NCI-H146 (cell line): Measurements from ENCODE around the gene BRINP1.

ENCODE experiments used
- DNase-seq: peaks from one replicate; lab custom pipeline; 2025; lab: John Stamatoyannopoulos, UW

Gene BRINP1

DNA sequence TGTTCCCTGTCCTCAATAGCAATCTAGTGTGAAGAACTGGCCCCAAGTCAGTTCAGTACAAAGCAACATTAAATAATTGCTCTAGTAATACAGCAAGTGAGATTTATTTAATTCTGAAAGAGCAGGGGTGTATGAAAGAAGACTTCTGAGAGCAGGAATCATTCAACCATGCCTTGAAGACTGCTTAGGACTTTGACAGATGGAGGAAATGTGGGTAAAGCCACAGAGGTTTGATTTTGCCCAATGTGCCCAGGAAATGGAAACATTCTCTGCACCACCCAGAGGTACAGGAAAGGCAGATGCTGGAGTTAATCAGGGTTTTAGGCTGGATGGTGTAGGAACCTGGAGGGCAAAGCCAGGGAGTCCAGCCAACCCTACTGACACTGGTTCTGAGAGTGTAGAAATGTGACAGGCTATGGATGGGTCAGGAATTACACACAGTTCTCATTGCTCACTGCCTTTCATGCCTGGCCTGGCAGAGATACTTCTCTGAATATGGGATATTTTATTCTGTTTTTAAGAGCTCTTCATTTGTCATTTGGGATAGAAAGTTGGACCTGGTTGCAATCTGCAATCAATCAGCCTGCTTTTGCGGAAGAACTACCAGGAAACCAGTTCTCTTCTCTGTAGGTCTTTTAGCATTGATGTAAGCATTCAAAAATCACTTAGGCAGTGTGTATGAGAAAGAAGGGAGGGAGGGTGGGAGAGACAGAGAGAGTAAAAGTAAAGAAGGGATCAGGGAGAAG, 88.3 kb downstream of the BRINP1 start:
- DNase-seq = no peak

GRCh38 chr9:119278171-119278570, 91.1 kb downstream of the BRINP1 start:
- no peak for DNase-seq

DNA sequence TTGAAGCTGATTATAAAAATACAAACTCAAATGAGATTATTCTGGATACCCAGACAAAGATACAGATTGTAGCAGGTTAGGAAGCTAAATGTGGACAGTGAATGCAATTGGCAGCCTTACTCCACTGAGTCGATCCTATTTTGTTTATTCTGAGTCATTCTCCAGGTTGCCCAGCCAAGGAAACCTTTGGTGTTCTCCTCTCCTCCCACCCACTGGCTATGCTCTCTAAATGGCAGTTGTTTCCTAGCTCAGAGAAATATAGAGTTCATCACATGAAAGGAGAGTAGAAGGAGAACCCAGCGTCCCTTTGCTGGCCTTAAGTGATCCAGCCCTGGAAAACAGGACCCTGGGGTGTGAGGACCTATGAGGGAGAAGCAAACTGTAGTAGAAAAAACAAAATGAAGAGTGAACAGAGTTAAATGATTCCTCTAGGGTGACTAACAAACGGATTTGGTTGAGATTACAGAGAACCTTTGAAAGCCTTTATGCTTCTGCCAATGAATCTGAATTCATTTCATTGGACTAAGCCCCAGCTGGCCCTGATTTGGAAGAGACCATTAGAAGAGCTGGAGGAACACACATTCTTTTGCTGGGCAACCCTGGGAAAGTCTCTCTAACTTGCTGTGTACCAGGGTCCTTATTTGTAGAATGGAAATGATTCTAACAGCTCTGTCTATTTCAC, 95.1 kb downstream of the BRINP1 start:
- no peak for DNase-seq

- DNase-seq = no peak
These were observed 95.8 kb downstream of the BRINP1 start for GRCh38 chr9:119273325-119273904.

- DNase-seq = no peak
These were observed 96.6 kb downstream of the BRINP1 start for GRCh38 chr9:119272500-119273211.

- no peak for DNase-seq
These were observed 100.2 kb downstream of the BRINP1 start for GRCh38 chr9:119268985-119269384.

DNA sequence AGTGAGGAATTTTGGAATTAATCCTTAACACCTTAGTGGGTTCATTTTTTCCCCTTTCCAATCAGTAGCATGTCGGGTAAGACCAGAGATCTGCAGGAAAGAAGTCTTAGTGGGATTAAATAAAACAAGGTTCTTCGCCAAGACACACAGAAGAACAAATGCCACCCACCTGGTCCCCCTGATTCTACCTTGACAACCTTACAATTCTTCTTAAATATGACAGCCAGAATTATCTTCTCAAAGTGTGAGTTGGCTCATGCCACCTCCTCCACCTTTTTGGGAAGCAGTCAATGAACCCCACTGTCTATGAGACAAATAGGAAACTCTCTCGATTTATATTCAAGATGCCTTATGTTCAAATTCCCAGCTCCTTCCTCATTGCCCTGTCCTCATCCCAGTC, 105.1 kb downstream of the BRINP1 start:
- no peak for DNase-seq

DNA sequence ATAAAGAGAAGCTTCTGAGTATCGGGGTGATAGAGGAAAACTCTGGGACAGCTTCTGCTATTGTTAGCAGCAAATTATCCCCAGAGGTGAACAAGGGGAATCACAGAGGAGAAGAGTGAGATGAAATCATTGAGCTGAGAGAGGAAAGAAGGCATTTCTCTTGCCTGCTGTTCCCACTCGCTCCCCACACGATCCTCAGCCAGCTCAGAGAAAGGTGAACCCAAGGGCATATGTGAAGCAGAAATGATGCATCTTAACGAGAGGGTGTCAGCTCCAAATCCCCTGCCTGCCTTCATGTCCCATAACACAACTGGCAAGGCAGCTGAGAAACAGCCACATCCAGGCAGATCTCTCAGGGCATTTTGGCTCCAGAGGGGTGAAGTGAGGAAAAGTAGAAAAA, 111.6 kb downstream of the BRINP1 start:
- DNase-seq = no peak

DNA sequence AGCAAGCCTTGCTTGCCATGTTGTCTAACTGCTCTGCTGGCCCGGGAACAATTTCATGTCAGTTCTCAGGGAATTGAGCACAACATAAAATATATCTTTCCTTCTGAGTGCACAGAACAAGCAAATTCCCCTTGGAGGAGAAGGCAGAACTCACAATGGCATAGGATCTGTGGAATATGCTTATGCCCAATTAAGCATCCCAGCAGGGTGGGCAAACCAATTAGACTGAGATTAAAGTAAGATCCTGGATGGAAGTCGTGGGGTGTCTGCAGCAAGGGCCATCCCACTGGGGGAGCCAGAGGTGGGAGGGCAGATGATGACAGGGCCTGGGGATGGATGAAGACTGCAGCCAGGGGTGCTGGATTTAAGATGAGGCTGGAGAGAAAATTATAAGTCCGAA, 114.1 kb downstream of the BRINP1 start:
- no peak for DNase-seq

DNA sequence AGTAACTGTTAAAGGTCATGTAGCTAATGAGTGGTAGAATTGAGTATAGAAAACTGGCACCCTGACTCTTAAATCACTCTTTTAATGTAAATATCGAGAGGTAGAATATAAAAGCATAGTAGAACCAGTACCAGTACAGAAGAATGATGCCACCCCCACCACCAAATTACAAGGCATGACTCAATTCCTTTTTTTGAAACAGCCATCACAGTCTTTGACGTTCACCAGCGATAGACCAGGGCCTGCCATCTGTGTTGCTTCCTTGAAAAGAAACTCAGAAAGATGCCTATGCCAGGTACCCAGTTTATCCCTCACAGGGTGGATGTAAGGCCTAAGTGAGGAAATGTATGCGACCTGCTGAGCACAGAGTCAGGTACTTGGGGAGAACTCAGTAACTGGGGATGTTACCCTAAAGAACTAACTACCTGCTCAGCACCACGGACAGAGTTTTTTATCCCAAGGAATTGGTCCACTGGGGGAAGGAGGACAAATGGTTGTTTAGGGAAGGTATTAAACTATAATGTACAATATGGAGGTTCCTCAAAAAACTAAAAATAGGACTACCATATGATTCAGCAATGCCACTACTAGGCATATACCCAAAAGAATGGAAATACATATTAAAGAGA, 116.5 kb downstream of the BRINP1 start:
- no peak for DNase-seq

GRCh38 chr9:119251936-119252335, 117.3 kb downstream of the BRINP1 start:
- no peak for DNase-seq

DNA sequence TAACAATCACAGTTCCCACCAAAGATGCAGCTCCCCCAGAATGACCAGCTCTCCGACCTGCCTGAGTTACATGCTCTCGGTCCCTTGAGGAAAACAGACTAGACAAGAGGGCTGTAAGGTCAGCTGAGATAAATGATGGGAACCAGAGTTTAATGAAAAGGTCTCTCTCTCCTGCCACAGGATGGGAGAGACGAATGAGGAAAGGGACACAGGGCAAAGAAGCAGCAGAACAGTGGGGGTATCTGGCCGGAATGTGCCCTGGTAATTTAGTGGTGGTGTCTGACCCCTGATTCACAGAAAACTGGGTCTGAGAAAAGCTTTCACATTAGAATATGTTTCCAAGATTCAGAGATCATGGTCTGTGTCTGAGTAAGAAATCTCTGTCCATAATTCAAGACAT, 118.5 kb downstream of the BRINP1 start:
- DNase-seq = no peak

DNA sequence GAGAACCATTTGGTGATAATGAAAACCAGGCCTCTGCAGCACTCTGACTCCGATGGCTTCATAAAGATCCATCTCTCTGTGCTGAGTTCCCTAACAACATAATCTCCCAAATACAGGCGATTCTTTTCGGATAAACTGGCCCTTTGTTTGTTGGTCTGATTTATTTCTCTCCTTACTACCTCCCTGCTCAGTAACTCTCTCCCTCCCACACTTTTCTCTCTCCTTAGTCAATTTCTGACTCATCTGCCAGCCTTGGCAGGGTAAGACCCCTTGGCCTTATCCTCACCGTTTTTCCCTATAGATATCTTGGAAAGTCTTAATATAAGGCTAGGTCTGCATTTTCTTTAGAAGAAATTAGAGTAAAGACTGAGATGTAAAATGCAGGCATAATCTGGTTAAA, 128.7 kb downstream of the BRINP1 start:
- no peak for DNase-seq

DNA sequence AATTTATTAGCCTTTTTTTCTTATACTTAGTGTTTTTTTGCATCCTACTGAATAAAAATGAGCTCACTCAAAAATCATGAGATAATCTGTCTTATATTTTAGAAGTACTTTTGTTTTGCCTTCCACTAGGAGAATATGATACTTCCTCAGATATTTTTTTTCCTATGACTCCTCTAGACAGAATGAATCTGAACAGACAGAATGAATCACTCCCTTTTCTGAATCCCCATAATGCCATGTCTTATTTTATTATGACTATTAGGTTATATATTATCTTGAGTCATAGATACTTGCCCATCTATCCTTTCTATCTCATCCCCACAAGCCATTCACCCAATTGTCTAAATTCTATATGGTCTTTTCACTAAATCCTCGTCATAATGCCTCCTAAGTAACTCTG, 134.6 kb downstream of the BRINP1 start:
- DNase-seq = no peak

DNA sequence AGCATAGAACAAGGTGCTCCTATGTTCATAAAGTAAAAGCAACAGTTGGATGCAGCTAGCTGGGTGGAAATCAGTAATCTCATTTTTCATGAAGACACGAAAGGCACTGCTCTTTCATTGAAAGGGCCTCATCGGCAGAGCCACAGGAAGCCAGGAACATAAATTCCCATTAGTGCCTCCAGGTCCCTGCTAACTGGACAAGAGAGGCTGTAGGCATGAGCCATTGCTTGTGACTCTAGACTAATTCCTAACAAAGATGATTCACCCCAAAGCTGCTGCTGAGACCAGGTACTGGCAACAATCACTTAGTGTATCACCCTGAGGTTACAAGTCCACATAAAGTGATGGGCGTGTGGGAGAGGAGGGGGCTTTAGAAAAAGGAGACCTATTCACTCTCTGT, 141.8 kb downstream of the BRINP1 start:
- no peak for DNase-seq

DNA sequence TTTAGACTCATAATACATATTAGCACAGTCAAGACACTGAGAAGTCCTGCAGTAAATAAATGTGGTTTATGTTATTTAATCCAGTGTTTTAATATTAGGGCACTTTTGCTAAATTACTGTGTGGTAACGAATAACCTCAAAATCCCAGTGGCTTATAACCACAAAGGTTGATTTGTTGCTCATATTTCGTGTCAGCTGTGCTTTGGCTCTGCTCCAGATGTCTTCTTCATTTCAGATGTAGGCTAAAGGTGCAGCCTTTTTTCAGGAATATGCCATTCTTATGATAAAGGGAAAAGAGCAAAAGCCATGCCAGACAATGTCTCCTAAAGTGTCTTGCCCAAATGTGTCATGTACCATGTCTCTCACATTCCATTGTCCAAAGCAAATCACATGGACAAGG, 144.8 kb downstream of the BRINP1 start:
- DNase-seq = no peak

GRCh38 chr9:119221276-119221675, 148.0 kb downstream of the BRINP1 start:
- DNase-seq = no peak

- no peak for DNase-seq
These were observed 150.9 kb downstream of the BRINP1 start for GRCh38 chr9:119218293-119218692.

- DNase-seq = no peak
These were observed 152.4 kb downstream of the BRINP1 start for GRCh38 chr9:119216651-119217331.

- DNase-seq = no peak
These were observed 153.6 kb downstream of the BRINP1 start for GRCh38 chr9:119215651-119216050.

DNA sequence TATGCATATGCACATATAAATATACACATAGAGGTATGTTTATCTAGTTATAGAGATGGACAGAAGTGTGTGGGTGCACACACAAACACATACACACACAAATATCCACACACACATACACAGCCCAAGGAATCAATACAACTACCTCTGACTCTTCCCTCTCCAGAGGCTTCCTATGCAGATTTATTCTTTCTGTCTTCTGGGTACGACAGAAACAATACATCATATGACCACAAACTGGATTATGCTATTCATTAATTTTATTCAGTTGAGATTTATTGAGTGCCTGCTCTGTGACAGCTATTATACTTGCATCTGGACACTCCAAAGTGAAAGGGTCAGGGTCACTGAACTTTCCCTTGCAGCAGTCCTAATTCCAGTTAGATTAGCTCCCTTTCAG, 155.8 kb downstream of the BRINP1 start:
- DNase-seq = no peak
